ENCODE results near the gene IER2. TPM values are rescaled to one million over a fixed set of nuclear protein-coding genes. Genes with fewer than 3 reads are reported as not detected.

IER2 gene
- total and polyA plus RNA-seq, 2 of the 4 experiments (the other 2 are of a cell fraction): 7.7 to 102 TPM

DNA sequence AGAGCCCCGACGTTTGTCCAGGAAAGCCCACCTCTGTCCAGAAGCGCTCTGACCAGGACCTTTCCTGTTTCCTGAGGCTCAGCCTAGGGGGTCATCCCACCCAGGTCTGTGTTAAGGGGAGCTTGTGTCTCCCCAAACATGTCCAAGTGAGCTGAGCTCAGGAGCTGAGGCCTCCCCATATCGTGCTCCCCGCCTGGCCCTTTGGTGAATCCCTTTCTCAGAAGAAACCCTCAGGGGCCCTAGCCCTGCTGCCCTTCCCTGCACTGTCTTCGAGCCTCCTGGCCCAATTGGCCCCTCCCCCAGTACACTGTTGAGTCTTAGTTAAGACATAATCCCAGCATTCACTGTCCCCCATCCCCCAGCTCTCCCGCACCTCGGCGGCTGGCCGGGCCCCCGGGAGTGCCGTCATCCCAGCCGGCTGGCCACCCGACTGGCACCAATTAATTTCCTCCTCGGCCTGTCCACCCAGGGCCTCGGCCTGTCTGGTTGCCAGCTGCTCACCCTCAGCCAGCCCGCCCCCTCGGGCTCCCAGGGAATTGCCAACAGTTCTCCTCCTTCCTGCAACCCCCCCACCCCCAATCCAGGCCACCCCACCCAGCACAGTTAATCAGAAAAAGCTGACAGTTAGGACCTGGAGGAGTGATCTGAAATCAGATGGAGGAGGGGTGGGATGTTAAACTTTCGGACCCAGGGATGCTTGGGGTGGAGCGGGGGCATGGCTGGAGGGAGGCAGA lies 13.6 kb downstream of the IER2 start (continued):
- TF ChIP-seq MAZ (IDR thresholded peaks at IDR 0.05; ENCODE audit: borderline replicate concordance, low read depth, low read length): peak; percentile 78
- TF ChIP-seq FOS (IDR thresholded peaks at IDR 0.05; ENCODE audit: low read depth, low read length): 0 out of 2 replicates have a peak, but pooled peaks have one; percentile 14
- TF ChIP-seq RFX5 (IDR thresholded peaks at IDR 0.05; ENCODE audit: low read depth, low read length): no peak

Data from IMR-90 (cell line).